ENCODE data around the gene ZSCAN5B.

ZSCAN5B gene

GRCh38 chr19:56142897-56143434 lies 54.6 kb downstream of the ZSCAN5B start:
- no peak for DNase-seq

GRCh38 chr19:56142087-56142787 lies 55.3 kb downstream of the ZSCAN5B start:
- DNase-seq: peak; percentile 75

GRCh38 chr19:56141417-56141993 lies 56.1 kb downstream of the ZSCAN5B start:
- DNase-seq: peak; percentile 59

GRCh38 chr19:56140583-56141416 lies 56.8 kb downstream of the ZSCAN5B start, which contains the start of gene ZNF444:
TSS of gene ZNF444 (plus strand) at chr19:56141287. CDS start at chr19:56146912, 5,625 bp downstream.
- DNase-seq: peak; percentile 100

- no peak for DNase-seq
Measured at GRCh38 chr19:56139847-56140582, 57.6 kb downstream of the ZSCAN5B start.

All from NCI-H69 (cell line).